ENCODE results near the gene ENTREP1. TPM values are rescaled to one million over a fixed set of nuclear protein-coding genes. Genes with fewer than 3 reads are reported as not detected.

ENTREP1 gene
- total RNA-seq, 1 experiment from 2014 or later = 0.11 TPM

Other genes starting within 250 kb of the ENTREP1 start
- gene TJP2, start 150.9 kb upstream of the ENTREP1 start, total RNA-seq (2014; rRNA removed) = 25.7 and 28.2 TPM in 2 replicates

Data from LHCN-M2 (cell line).